HCT116 (cell line): Measurements from ENCODE around the gene MAPK4.

Experiments used
- CBX3 ChIP-seq: IDR thresholded peaks from 2 replicates; pipeline ENCODE4 v1.6.1; 2012; ENCODE audit warnings: low read depth
- CTCF ChIP-seq, 3 experiments: fragments of 200-600 bp in 1 of 3; sonication (generic) in 1 of 3; IDR thresholded peaks in 2 of 3; conservative IDR thresholded peaks in 1 of 3; 2 replicates each; pipeline ENCODE4 v1.5.1; 2012 to 2017; ENCODE audit warnings: low read depth in 2 of 3, low read length in 2 of 3, antibody characterized with exemption in 1 of 3, borderline replicate concordance in 1 of 3, control low read depth in 1 of 3, mild to moderate bottlenecking in 1 of 3, mixed read lengths in 1 of 3, mixed run types in 1 of 3, moderate library complexity in 1 of 3; ENCODE audit not compliant: insufficient read depth in 1 of 3
- EZH2phosphoT487 ChIP-seq: fragments of 200-600 bp; IDR thresholded peaks from 2 replicates; pipeline ENCODE4 v1.6.1; 2018; ENCODE audit warnings: antibody characterized with exemption, borderline replicate concordance
- POLR2A ChIP-seq: IDR thresholded peaks from 2 replicates; pipeline ENCODE4 v1.7.0; 2011; ENCODE audit warnings: borderline replicate concordance; ENCODE audit not compliant: insufficient read depth, insufficient read length; ENCODE audit errors: extremely low read depth
- POLR2AphosphoS5 ChIP-seq: IDR thresholded peaks from 2 replicates; pipeline ENCODE4 v1.6.1; 2011; ENCODE audit warnings: mild to moderate bottlenecking, low read depth, low read length, moderate library complexity
- SRF ChIP-seq: IDR thresholded peaks from 2 replicates; pipeline ENCODE4 v1.6.1; 2012; ENCODE audit warnings: low read depth
- TCF7L2 ChIP-seq: IDR thresholded peaks from 2 replicates; pipeline ENCODE4 v1.7.0; 2011; ENCODE audit warnings: borderline replicate concordance, inconsistent platforms; ENCODE audit not compliant: insufficient read depth, insufficient read length; ENCODE audit errors: extremely low read depth
- YY1 ChIP-seq: IDR thresholded peaks from 2 replicates; pipeline ENCODE4 v1.6.1; 2011; ENCODE audit warnings: low read length, low read depth, moderate library complexity, mild to moderate bottlenecking; ENCODE audit not compliant: insufficient replicate concordance; ENCODE audit errors: extremely low read depth
- ZFX ChIP-seq: fragments of 450-650 bp; IDR thresholded peaks from 2 replicates; pipeline ENCODE4 v1.6.1; 2017
- ZNF274 ChIP-seq: fragments of 200-500 bp; sonication (Bioruptor generic); IDR thresholded peaks from 2 replicates; pipeline ENCODE4 v1.6.1; 2014; ENCODE audit warnings: mild to moderate bottlenecking, low read depth, low read length, inconsistent platforms
- TF ChIP-seq, protein P1 (sequence below): IDR thresholded peaks from 2 replicates; pipeline ENCODE4 v1.6.1; 2012

DNA sequence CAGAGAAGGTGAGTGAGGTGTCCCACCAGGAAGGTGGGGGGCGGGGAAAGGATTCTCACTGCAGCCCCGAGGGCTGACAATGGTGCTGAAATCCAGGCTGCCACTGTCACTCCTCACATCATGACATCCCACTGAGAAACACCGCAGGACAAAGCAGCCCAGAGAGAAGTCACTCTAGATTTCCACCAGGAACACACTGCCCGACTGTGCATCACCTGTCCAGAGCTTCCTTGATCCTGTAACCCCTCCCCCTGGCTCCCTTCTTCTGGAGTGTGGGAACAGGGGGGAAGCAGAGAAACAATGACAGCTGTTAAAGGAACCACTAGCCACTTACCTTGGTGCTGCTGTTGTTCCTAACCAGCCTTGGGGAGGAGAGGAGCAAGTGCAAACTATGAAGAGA, 190.1 kb downstream of the MAPK4 start:
- TF ChIP-seq CTCF (IDR thresholded peaks at IDR 0.05 in 2 of 3, conservative IDR thresholded peaks at IDR 0.05 in 1 of 3; ENCODE audit: borderline replicate concordance in 1 of 3, insufficient read depth in 1 of 3, low read depth in 2 of 3, low read length in 2 of 3) (no peak), EZH2phosphoT487 (no peak), SRF (no peak), POLR2A (no peak), CBX3 (no peak), YY1 (no peak), TCF7L2 (no peak), ZFX (no peak), POLR2AphosphoS5 (no peak), ZNF274 (no peak)
- TF ChIP-seq, protein P1, sequence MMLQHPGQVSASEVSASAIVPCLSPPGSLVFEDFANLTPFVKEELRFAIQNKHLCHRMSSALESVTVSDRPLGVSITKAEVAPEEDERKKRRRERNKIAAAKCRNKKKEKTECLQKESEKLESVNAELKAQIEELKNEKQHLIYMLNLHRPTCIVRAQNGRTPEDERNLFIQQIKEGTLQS: no peak
